ENCODE results near the gene IFI44. TPM values are rescaled to one million over a fixed set of nuclear protein-coding genes. Genes with fewer than 3 reads are reported as not detected.

The IFI44 gene
- total RNA-seq, 2 experiments from 2014 or later: 67.4 to 70.0 TPM

DNA sequence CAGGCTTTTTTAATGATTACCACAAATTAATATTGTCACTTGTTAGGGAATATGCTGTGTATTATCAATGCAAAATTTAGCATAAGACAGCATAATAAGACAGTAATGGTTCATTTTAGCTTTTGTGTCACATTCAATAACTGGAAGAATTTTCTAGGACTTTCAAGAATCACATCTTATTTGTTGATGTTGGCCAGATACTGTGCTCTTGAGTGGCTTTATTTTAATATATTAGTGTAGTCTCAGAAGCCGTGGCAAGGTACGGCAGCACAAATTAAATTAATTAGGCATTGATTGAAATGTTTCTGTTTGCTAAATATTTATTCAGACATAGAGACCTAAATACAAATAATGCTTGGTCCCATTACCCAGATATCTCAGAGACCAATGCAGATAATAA is 19.0 kb upstream of the IFI44 start:
- Histone ChIP-seq H3K27me3 (ENCODE audit: control insufficient read depth in 1 of 2, insufficient read depth in 2 of 2, low read length in 2 of 2) (no peaks in the 10 kb centered on the region), H3K9me3 (ENCODE audit: control insufficient read depth in 1 of 2, insufficient read depth in 1 of 2, low read length in 2 of 2) (peaks cover 0 to 4% of the 10 kb centered on the region in 2 experiments), H3K4me1 (ENCODE audit: insufficient read depth, low read length) (no peaks in the 10 kb centered on the region), H3K27ac (ENCODE audit: low read depth in 1 of 2, low read length in 2 of 2) (no peak overlapping the region), H3K4me3 (ENCODE audit: low read length) (no peak overlapping the region), H3K36me3 (ENCODE audit: insufficient read depth, low read length) (no peaks in the 10 kb centered on the region)
- ATAC-seq (ENCODE audit: poor library complexity): no peak
- Mint-ChIP-seq H3K27me3 (no peaks in the 10 kb centered on the region), H3K36me3 (ENCODE audit: low read depth) (peaks cover 17% of the 10 kb centered on the region), H3K4me3 (no peak overlapping the region), H3K27ac (no peak overlapping the region), H3K9me3 (no peaks in the 10 kb centered on the region), H3K4me1 (ENCODE audit: low read depth) (peaks cover 25% of the 10 kb centered on the region)
- TF ChIP-seq, protein P1, sequence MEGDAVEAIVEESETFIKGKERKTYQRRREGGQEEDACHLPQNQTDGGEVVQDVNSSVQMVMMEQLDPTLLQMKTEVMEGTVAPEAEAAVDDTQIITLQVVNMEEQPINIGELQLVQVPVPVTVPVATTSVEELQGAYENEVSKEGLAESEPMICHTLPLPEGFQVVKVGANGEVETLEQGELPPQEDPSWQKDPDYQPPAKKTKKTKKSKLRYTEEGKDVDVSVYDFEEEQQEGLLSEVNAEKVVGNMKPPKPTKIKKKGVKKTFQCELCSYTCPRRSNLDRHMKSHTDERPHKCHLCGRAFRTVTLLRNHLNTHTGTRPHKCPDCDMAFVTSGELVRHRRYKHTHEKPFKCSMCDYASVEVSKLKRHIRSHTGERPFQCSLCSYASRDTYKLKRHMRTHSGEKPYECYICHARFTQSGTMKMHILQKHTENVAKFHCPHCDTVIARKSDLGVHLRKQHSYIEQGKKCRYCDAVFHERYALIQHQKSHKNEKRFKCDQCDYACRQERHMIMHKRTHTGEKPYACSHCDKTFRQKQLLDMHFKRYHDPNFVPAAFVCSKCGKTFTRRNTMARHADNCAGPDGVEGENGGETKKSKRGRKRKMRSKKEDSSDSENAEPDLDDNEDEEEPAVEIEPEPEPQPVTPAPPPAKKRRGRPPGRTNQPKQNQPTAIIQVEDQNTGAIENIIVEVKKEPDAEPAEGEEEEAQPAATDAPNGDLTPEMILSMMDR (IDR thresholded peaks at IDR 0.05): no peak
- no peak for DNase-seq
- intact Hi-C loops (cut with DNase I, micrococcal nuclease): no loop called here
- POLR2A ChIA-PET: no interaction called here
- CTCF ChIA-PET: no interaction called here

DNA sequence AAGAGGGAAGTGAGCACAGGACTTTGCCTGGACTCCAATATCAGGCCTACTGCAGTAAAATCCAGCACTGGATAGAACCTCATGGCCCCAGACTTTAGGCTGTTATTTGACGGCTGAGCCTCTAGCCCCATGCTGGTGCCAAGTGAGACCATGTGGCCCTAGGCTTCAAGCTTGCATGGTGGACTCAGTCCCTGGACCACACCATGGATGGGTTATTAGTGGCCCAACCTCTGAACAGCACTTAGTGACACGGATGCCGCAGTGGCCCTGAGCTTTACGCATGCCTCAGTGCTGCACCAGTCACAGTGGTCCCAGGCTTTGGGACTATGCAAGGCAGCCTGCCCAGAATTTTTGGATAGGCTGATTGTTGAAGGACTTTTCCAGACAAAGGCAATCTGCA is 16.4 kb upstream of the IFI44 start:
- no peaks in the 10 kb centered on the region for H3K27me3 Mint-ChIP-seq

DNA sequence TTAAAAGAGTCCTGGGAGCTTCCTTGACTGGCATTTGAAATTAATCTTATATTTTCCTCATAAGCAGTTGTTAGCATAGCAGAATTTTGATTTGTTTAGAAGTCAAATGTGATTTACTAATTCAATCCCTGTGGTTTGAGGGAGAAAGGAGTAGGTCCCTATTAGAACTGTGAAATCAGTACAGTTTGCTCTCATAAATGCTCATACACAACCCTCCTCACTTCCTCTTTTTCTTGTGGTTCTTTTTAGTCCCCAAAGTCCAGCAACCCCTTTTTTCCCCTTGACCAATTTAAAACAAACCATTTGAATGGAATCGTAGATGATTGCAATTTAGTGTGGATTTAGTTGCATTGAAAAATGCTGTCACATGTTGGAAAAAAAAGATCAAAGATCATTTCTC is 9.2 kb upstream of the IFI44 start:
- Histone ChIP-seq H3K27ac (ENCODE audit: low read depth in 1 of 2, low read length in 2 of 2) (no peak overlapping the region), H3K4me3 (ENCODE audit: low read length) (no peak overlapping the region), H3K4me1 (ENCODE audit: insufficient read depth, low read length) (peaks cover 9% of the 10 kb centered on the region), H3K9me3 (ENCODE audit: control insufficient read depth in 1 of 2, insufficient read depth in 1 of 2, low read length in 2 of 2) (no peaks in the 10 kb centered on the region), H3K36me3 (ENCODE audit: insufficient read depth, low read length) (peaks cover 6% of the 10 kb centered on the region), H3K27me3 (ENCODE audit: control insufficient read depth in 1 of 2, insufficient read depth in 2 of 2, low read length in 2 of 2) (no peaks in the 10 kb centered on the region)
- TF ChIP-seq, protein P1 (IDR thresholded peaks at IDR 0.05): no peak
- ATAC-seq (ENCODE audit: poor library complexity) (no peak), DNase-seq (no peak)
- Mint-ChIP-seq H3K27me3 (no peaks in the 10 kb centered on the region), H3K36me3 (ENCODE audit: low read depth) (peaks cover 70% of the 10 kb centered on the region), H3K4me1 (ENCODE audit: low read depth) (peaks cover 25% of the 10 kb centered on the region), H3K27ac (no peak overlapping the region), H3K4me3 (no peak overlapping the region), H3K9me3 (peaks cover 4% of the 10 kb centered on the region)
- intact Hi-C loops (cut with DNase I, micrococcal nuclease): loop anchor here in 1 of 2 experiments (10.0 kb wide), 2 partner anchors 636 to 876 kb away; partner anchors contain the start of gene DNAJB4
- ChIA-PET POLR2A (interaction anchor here (1.0 kb wide), 1 partner anchor 17 kb away, joined by 3 read pairs; no protein-coding TSS in a partner anchor), CTCF (interaction anchor here (1.7 kb wide), 1 partner anchor 29 kb away, joined by 3 read pairs; no protein-coding TSS in a partner anchor)

More for the DNA sequence above, 16.4 kb upstream of the IFI44 start:
- TF ChIP-seq, protein P1 (IDR thresholded peaks at IDR 0.05): no peak
- ATAC-seq (ENCODE audit: poor library complexity) (no peak), DNase-seq (peak in 1 of 14 experiments; percentile 38)
- ChIA-PET POLR2A (no interaction called here), CTCF (no interaction called here)
- H3K27me3 ChIP-seq (ENCODE audit: control insufficient read depth in 1 of 2, insufficient read depth in 2 of 2, low read length in 2 of 2): no peaks in the 10 kb centered on the region
- Mint-ChIP-seq H3K4me3 (no peak overlapping the region), H3K27ac (no peak overlapping the region), H3K4me1 (ENCODE audit: low read depth) (peaks cover 8% of the 10 kb centered on the region), H3K9me3 (no peaks in the 10 kb centered on the region), H3K36me3 (ENCODE audit: low read depth) (peaks cover 26% of the 10 kb centered on the region)
- intact Hi-C loops (cut with DNase I, micrococcal nuclease): no loop called here
- peaks cover 0 to 4% of the 10 kb centered on the region in 2 experiments for H3K9me3 ChIP-seq (ENCODE audit: control insufficient read depth in 1 of 2, insufficient read depth in 1 of 2, low read length in 2 of 2)
- no peaks in the 10 kb centered on the region for H3K4me1 ChIP-seq (ENCODE audit: insufficient read depth, low read length)
- H3K36me3 ChIP-seq (ENCODE audit: insufficient read depth, low read length): no peaks in the 10 kb centered on the region
- no peak overlapping the region for H3K27ac ChIP-seq (ENCODE audit: low read depth in 1 of 2, low read length in 2 of 2)
- no peak overlapping the region for H3K4me3 ChIP-seq (ENCODE audit: low read length)

Data from CD4-positive, alpha-beta T cell (primary cell).